Measurements from ENCODE around the gene LRRC7.
"Not testable (repeated sequence)": the region's sequence is repeated elsewhere in the genome, so short reads cannot be mapped to it uniquely, and the experiment has no call there.

The LRRC7 gene

GRCh38 chr1:69888016-69888415 lies 320.3 kb downstream of the LRRC7 start:
- DNase-seq (ENCODE audit: low read depth in 2 of 2), result not testable (repeated sequence)

GRCh38 chr1:69888657-69889056 lies 320.9 kb downstream of the LRRC7 start:
- DNase-seq (ENCODE audit: low read depth in 2 of 2), result no peak

- no peak for DNase-seq (ENCODE audit: low read depth in 2 of 2)
Observed at GRCh38 chr1:69898403-69898947, 330.8 kb downstream of the LRRC7 start.

GRCh38 chr1:69911301-69911801 lies 343.6 kb downstream of the LRRC7 start:
- no peak for DNase-seq (ENCODE audit: low read depth in 2 of 2)

- no peak for DNase-seq (ENCODE audit: low read depth in 2 of 2)
Observed at GRCh38 chr1:69913977-69914376, 346.3 kb downstream of the LRRC7 start.

GRCh38 chr1:69914976-69915765 lies 347.4 kb downstream of the LRRC7 start:
- DNase-seq (ENCODE audit: low read depth in 2 of 2), result no peak

GRCh38 chr1:69919129-69919921 lies 351.6 kb downstream of the LRRC7 start:
- DNase-seq (ENCODE audit: low read depth in 2 of 2), result no peak

GRCh38 chr1:69919922-69920273 lies 352.2 kb downstream of the LRRC7 start:
- DNase-seq (ENCODE audit: low read depth in 2 of 2), result no peak

GRCh38 chr1:69920426-69920825 lies 352.7 kb downstream of the LRRC7 start:
- DNase-seq (ENCODE audit: low read depth in 2 of 2), result no peak

GRCh38 chr1:69921486-69921885 lies 353.8 kb downstream of the LRRC7 start:
- DNase-seq (ENCODE audit: low read depth in 2 of 2), result no peak

- not testable (repeated sequence) for DNase-seq (ENCODE audit: low read depth in 2 of 2)
Observed at GRCh38 chr1:69928234-69928633, 360.5 kb downstream of the LRRC7 start.

- DNase-seq (ENCODE audit: low read depth in 2 of 2), result no peak
Observed at GRCh38 chr1:69929308-69930057, 361.8 kb downstream of the LRRC7 start.

- DNase-seq (ENCODE audit: low read depth in 2 of 2), result no peak
Observed at GRCh38 chr1:69930396-69930795, 362.7 kb downstream of the LRRC7 start.

GRCh38 chr1:69932760-69933159 lies 365.0 kb downstream of the LRRC7 start:
- DNase-seq (ENCODE audit: low read depth in 2 of 2), result no peak

GRCh38 chr1:69940231-69940630 lies 372.5 kb downstream of the LRRC7 start:
- no peak for DNase-seq (ENCODE audit: low read depth in 2 of 2)

- no peak for DNase-seq (ENCODE audit: low read depth in 2 of 2)
Observed at GRCh38 chr1:69940816-69941215, 373.1 kb downstream of the LRRC7 start.

- DNase-seq (ENCODE audit: low read depth in 2 of 2), result no peak
Observed at GRCh38 chr1:69943030-69943429, 375.3 kb downstream of the LRRC7 start.

GRCh38 chr1:69946935-69947334 lies 379.2 kb downstream of the LRRC7 start:
- DNase-seq (ENCODE audit: low read depth in 2 of 2), result no peak

GRCh38 chr1:69947837-69948236 lies 380.1 kb downstream of the LRRC7 start:
- no peak for DNase-seq (ENCODE audit: low read depth in 2 of 2)

- DNase-seq (ENCODE audit: low read depth in 2 of 2), result no peak
Observed at GRCh38 chr1:69952676-69953075, 385.0 kb downstream of the LRRC7 start.

GRCh38 chr1:69962452-69962851 lies 394.7 kb downstream of the LRRC7 start:
- DNase-seq (ENCODE audit: low read depth in 2 of 2), result not testable (repeated sequence)

GRCh38 chr1:69967245-69967766 lies 399.6 kb downstream of the LRRC7 start:
- DNase-seq (ENCODE audit: low read depth in 2 of 2), result no peak
